Vagina (tissue), 1 donor: Measurements from ENCODE around the gene ZNF664. TPM values are rescaled to one million over a fixed set of nuclear protein-coding genes. Genes with fewer than 3 reads are reported as not detected.

Source experiments
- small RNA-seq: library from RNA; depleted of rRNA; stranded (forward); fragments of <200 nt; gene quantifications from one replicate; pipeline ENCODE3, GENCODE V24; 2016
- total RNA-seq: library from RNA; depleted of rRNA; stranded (reverse); fragments of >200 nt; gene quantifications from one replicate; pipeline ENCODE4 v1.2.3, GENCODE V29; 2016

Gene ZNF664
- total RNA-seq, 1 donor from 2014 or later: 40.5 TPM

Small RNAs within 50 kb of the gene (small RNA-seq; reads per million reads assigned to genes)
- not detected for gene AC068790.4
- not detected for gene AC068790.6

Other genes with a start within 250 kb of the ZNF664 start
- not detected for gene DNAH10, start 210.9 kb upstream of the ZNF664 start, total RNA-seq
- 21.6 TPM for gene CCDC92, start 384 bp upstream of the ZNF664 start, total RNA-seq